Neural progenitor cell (in vitro differentiated cells): ENCODE results near the gene SLC23A2. TPM values are rescaled to one million over a fixed set of nuclear protein-coding genes. Genes with fewer than 3 reads are reported as not detected.

Experiments used
- DNase-seq: peaks from one replicate; pipeline ENCODE4 v3.0.0-alpha.2; 2016; ENCODE audit warnings: low spot score
- H2AFZ ChIP-seq: fragments of 200-600 bp; sonication (generic); replicated peaks from 2 replicates; pipeline ENCODE4 v1.6.1; 2016; ENCODE audit warnings: antibody characterized with exemption
- H3F3A ChIP-seq: fragments of 200-600 bp; sonication (generic); 2 replicates; pipeline ENCODE4 v1.6.1; 2016; ENCODE audit warnings: antibody characterized with exemption, low read depth
- H3K27ac ChIP-seq: fragments of 200-600 bp; sonication (generic); 2 replicates; pipeline ENCODE4 v1.5.1; 2016; ENCODE audit warnings: mild to moderate bottlenecking
- H3K27me3 ChIP-seq: fragments of 200-600 bp; sonication (generic); 2 replicates; pipeline ENCODE4 v1.6.1; 2016; ENCODE audit warnings: mild to moderate bottlenecking, moderate library complexity
- H3K36me3 ChIP-seq: fragments of 200-600 bp; sonication (generic); 2 replicates; pipeline ENCODE4 v1.5.1; 2016
- H3K4me1 ChIP-seq: fragments of 200-600 bp; sonication (generic); 2 replicates; pipeline ENCODE4 v1.6.1; 2016; ENCODE audit warnings: mixed run types
- H3K4me2 ChIP-seq: fragments of 200-600 bp; sonication (generic); 2 replicates; pipeline ENCODE4 v1.6.1; 2016
- H3K4me3 ChIP-seq: fragments of 200-600 bp; sonication (generic); 2 replicates; pipeline ENCODE4 v1.5.1; 2016
- H3K79me2 ChIP-seq: fragments of 200-600 bp; sonication (generic); 2 replicates; pipeline ENCODE4 v1.6.1; 2016; ENCODE audit warnings: low read depth
- H3K9ac ChIP-seq: fragments of 200-600 bp; sonication (generic); 2 replicates; pipeline ENCODE4 v1.6.1; 2016
- H3K9me3 ChIP-seq: fragments of 200-600 bp; sonication (generic); 2 replicates; pipeline ENCODE4 v1.5.1; 2016; ENCODE audit warnings: low read depth
- H4K20me1 ChIP-seq: fragments of 200-600 bp; sonication (generic); 2 replicates; pipeline ENCODE4 v1.6.1; 2016; ENCODE audit warnings: low read depth
- H3K27ac Mint-ChIP-seq: 3 replicates; pipeline ENCODE4 v1.8.0; 2021; ENCODE audit warnings: mixed read lengths
- H3K27me3 Mint-ChIP-seq: 2 replicates; pipeline ENCODE4 v1.8.0; 2022; ENCODE audit warnings: low read depth, mild to moderate bottlenecking, inconsistent platforms, moderate library complexity, mixed read lengths; ENCODE audit not compliant: insufficient read depth
- H3K36me3 Mint-ChIP-seq: 3 replicates; pipeline ENCODE4 v1.8.0; 2021; ENCODE audit warnings: mixed read lengths
- H3K4me1 Mint-ChIP-seq: 3 replicates; pipeline ENCODE4 v1.8.0; 2021; ENCODE audit warnings: mixed read lengths
- H3K4me3 Mint-ChIP-seq: 3 replicates; pipeline ENCODE4 v1.8.0; 2021; ENCODE audit warnings: mild to moderate bottlenecking, moderate library complexity, mixed read lengths
- H3K9me3 Mint-ChIP-seq: 3 replicates; pipeline ENCODE4 v1.8.0; 2020; ENCODE audit warnings: mixed read lengths
- CTCF ChIP-seq: fragments of 200-600 bp; sonication (generic); IDR thresholded peaks from 2 replicates; pipeline ENCODE4 v1.5.1; 2017; ENCODE audit warnings: antibody characterized with exemption, mild to moderate bottlenecking
- EZH2 ChIP-seq: fragments of 200-600 bp; sonication (generic); IDR thresholded peaks from 2 replicates; pipeline ENCODE4 v1.6.1; 2017; ENCODE audit warnings: antibody characterized with exemption, mild to moderate bottlenecking, moderate library complexity
- EZH2phosphoT487 ChIP-seq: fragments of 200-600 bp; sonication (generic); IDR thresholded peaks from 2 replicates; pipeline ENCODE4 v1.6.1; 2017; ENCODE audit warnings: antibody characterized with exemption
- total RNA-seq: library from RNA; depleted of rRNA; stranded (reverse); fragments of >200 nt; gene quantifications from 2 replicates; pipeline ENCODE4 v1.2.3, GENCODE V29; 2015; ENCODE audit warnings: low replicate concordance

Gene SLC23A2
- total RNA-seq, 1 donor from 2014 or later = 13.0 TPM

- Histone ChIP-seq H3K9ac (no peak overlapping the region), H3K27ac (no peak overlapping the region), H3K27me3 (no peaks in the 10 kb centered on the region), H3F3A (no peaks in the 10 kb centered on the region), H3K4me2 (no peak overlapping the region), H3K79me2 (no peaks in the 10 kb centered on the region), H2AFZ (no peak overlapping the region), H3K4me1 (no peaks in the 10 kb centered on the region), H3K4me3 (no peak overlapping the region), H3K9me3 (no peaks in the 10 kb centered on the region), H4K20me1 (no peaks in the 10 kb centered on the region), H3K36me3 (no peaks in the 10 kb centered on the region)
- H3K4me3 Mint-ChIP-seq = no peak overlapping the region
- TF ChIP-seq EZH2 (no peak), EZH2phosphoT487 (no peak), CTCF (no peak)
- DNase-seq = no peak
- H3K36me3 Mint-ChIP-seq = peaks cover 1% of the 10 kb centered on the region
- H3K9me3 Mint-ChIP-seq = peaks cover 5% of the 10 kb centered on the region
- no peak overlapping the region for H3K27ac Mint-ChIP-seq
- H3K27me3 Mint-ChIP-seq = peaks cover 14% of the 10 kb centered on the region
- peaks cover 13% of the 10 kb centered on the region for H3K4me1 Mint-ChIP-seq
These were observed 162.8 kb downstream of the SLC23A2 start for GRCh38 chr20:4838526-4838925.

DNA sequence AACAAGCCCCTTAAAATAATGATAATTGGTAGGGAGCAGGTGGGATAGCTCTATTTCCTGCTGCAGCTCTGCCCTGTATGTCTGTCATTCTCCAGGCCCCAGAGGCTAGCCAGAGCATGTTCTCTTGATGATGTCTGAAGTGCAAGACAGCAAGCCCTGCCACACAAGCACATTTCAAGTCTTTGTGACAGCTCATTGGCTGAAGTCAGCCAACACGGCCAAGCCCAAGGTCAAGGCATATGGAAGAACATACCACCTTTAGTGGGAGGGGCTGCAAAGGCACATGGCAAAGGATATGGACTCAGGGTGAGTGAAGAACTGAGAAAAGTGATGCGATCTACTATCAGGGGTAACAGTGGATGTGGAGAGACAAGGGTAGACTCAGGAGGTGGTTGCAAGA, 163.6 kb downstream of the SLC23A2 start:
- H3K27ac ChIP-seq = no peak overlapping the region
- no peak for DNase-seq
- no peak overlapping the region for H3K9ac ChIP-seq
- no peaks in the 10 kb centered on the region for H4K20me1 ChIP-seq
- H2AFZ ChIP-seq = no peak overlapping the region
- no peak for TF ChIP-seq EZH2
- TF ChIP-seq EZH2phosphoT487 = no peak
- no peak for TF ChIP-seq CTCF
- H3K9me3 ChIP-seq = no peaks in the 10 kb centered on the region
- no peak overlapping the region for H3K4me3 ChIP-seq
- no peaks in the 10 kb centered on the region for H3K4me1 ChIP-seq
- no peaks in the 10 kb centered on the region for H3K79me2 ChIP-seq
- Mint-ChIP-seq H3K9me3 (peaks cover 5% of the 10 kb centered on the region), H3K27me3 (peaks cover 14% of the 10 kb centered on the region), H3K4me1 (peaks cover 13% of the 10 kb centered on the region), H3K4me3 (no peak overlapping the region), H3K36me3 (peaks cover 1% of the 10 kb centered on the region), H3K27ac (no peak overlapping the region)
- H3K27me3 ChIP-seq = no peaks in the 10 kb centered on the region
- no peak overlapping the region for H3K4me2 ChIP-seq
- no peaks in the 10 kb centered on the region for H3K36me3 ChIP-seq
- H3F3A ChIP-seq = no peaks in the 10 kb centered on the region

DNA sequence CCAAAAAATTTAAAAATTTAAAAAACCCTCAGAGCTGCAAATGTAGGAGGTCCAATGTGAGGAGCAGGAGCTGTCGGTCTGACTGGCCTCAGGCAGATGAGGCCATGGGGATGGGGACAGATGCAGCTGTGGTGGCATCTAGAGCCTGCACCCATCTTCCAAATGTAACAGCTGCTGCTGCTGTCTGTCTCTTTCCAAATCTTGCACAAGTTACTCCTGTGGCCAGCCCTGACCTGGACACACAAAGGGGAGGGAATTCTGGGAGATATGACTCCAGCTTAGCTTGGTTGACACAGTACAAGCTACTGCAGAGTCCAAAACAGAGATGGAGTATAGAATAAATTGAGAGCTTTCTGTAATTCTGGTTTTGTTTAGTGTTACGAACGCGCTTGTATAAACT, 164.4 kb downstream of the SLC23A2 start:
- Histone ChIP-seq H3K36me3 (no peaks in the 10 kb centered on the region), H3K4me2 (no peak overlapping the region), H3K4me1 (no peaks in the 10 kb centered on the region), H2AFZ (no peak overlapping the region), H3K27me3 (no peaks in the 10 kb centered on the region), H4K20me1 (no peaks in the 10 kb centered on the region), H3K9me3 (no peaks in the 10 kb centered on the region), H3K27ac (no peak overlapping the region), H3K79me2 (no peaks in the 10 kb centered on the region), H3K9ac (no peak overlapping the region), H3K4me3 (no peak overlapping the region), H3F3A (no peaks in the 10 kb centered on the region)
- Mint-ChIP-seq H3K4me3 (no peak overlapping the region), H3K9me3 (peaks cover 5% of the 10 kb centered on the region), H3K36me3 (peaks cover 1% of the 10 kb centered on the region), H3K27me3 (peaks cover 14% of the 10 kb centered on the region), H3K4me1 (peaks cover 13% of the 10 kb centered on the region), H3K27ac (no peak overlapping the region)
- no peak for DNase-seq
- TF ChIP-seq EZH2 (no peak), CTCF (no peak), EZH2phosphoT487 (no peak)

DNA sequence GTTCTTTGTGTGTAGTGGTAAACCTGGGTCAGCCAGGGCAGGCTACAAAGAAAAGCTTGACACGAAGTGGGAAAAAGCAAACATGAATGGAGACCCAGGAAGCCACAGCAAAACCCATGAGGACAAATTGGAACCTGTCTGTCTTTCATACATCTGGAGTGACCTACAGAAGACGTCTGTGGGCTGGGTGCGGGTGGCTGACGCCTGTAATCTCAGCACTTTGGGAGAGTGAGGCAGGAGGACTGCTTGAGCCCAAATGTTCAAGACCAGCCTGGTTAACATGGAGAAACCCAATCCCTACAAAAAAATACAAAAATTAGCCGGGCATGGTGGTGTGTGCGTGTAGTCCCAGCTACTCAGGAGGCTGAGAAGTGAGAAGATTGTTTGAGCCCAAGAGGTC, 164.8 kb downstream of the SLC23A2 start:
- Histone ChIP-seq H4K20me1 (no peaks in the 10 kb centered on the region), H2AFZ (no peak overlapping the region), H3K27me3 (no peaks in the 10 kb centered on the region), H3K4me1 (no peaks in the 10 kb centered on the region), H3K27ac (no peak overlapping the region), H3K9ac (no peak overlapping the region), H3K9me3 (no peaks in the 10 kb centered on the region), H3F3A (no peaks in the 10 kb centered on the region), H3K4me2 (no peak overlapping the region), H3K36me3 (no peaks in the 10 kb centered on the region), H3K4me3 (no peak overlapping the region), H3K79me2 (no peaks in the 10 kb centered on the region)
- no peak for TF ChIP-seq EZH2phosphoT487
- TF ChIP-seq CTCF = no peak
- no peak for TF ChIP-seq EZH2
- Mint-ChIP-seq H3K27me3 (peaks cover 14% of the 10 kb centered on the region), H3K27ac (no peak overlapping the region), H3K36me3 (peaks cover 1% of the 10 kb centered on the region), H3K4me1 (peaks cover 13% of the 10 kb centered on the region), H3K9me3 (peaks cover 5% of the 10 kb centered on the region), H3K4me3 (no peak overlapping the region)
- no peak for DNase-seq
